NCI-H2107 (cell line): ENCODE measurements around the gene VPS37D.
"Not testable (repeated sequence)": the region's sequence is repeated elsewhere in the genome, so short reads cannot be mapped to it uniquely, and the experiment has no call there.

Source experiments
- DNase-seq: peaks from one replicate; lab custom pipeline; 2025; lab: John Stamatoyannopoulos, UW

Gene VPS37D

GRCh38 chr7:73667344-73668102 lies at the start of gene VPS37D:
Gene VPS37D (plus strand): TSS chr7:73667831. CDS start chr7:73667959, 128 bp downstream.
- peak; percentile 95 for DNase-seq

GRCh38 chr7:73618538-73618937 lies 49.1 kb upstream of the VPS37D start:
- DNase-seq, result no peak

GRCh38 chr7:73619394-73619793 lies 48.2 kb upstream of the VPS37D start:
- not testable (repeated sequence) for DNase-seq

GRCh38 chr7:73621168-73622063 lies 46.2 kb upstream of the VPS37D start:
- no peak for DNase-seq

- DNase-seq, result no peak
Observed at GRCh38 chr7:73622527-73622908, 45.1 kb upstream of the VPS37D start.

- DNase-seq, result no peak
Observed at GRCh38 chr7:73622909-73623797, 44.5 kb upstream of the VPS37D start.

- DNase-seq, result peak; percentile 87
Observed at GRCh38 chr7:73623798-73624668, 43.6 kb upstream of the VPS37D start, which contains the start of gene MLXIPL. Gene MLXIPL (minus strand): TSS chr7:73624522. CDS start chr7:73624492, 30 bp downstream.

- DNase-seq, result no peak
Observed at GRCh38 chr7:73624669-73625001, 43.0 kb upstream of the VPS37D start.

GRCh38 chr7:73625276-73625675 lies 42.4 kb upstream of the VPS37D start:
- no peak for DNase-seq

- no peak for DNase-seq
Observed at GRCh38 chr7:73626814-73627213, 40.8 kb upstream of the VPS37D start.

- DNase-seq, result no peak
Observed at GRCh38 chr7:73628504-73628903, 39.1 kb upstream of the VPS37D start.

GRCh38 chr7:73631558-73631957 lies 36.1 kb upstream of the VPS37D start:
- DNase-seq, result no peak

- no peak for DNase-seq
Observed at GRCh38 chr7:73633323-73633722, 34.3 kb upstream of the VPS37D start.

GRCh38 chr7:73633844-73634243 lies 33.8 kb upstream of the VPS37D start:
- no peak for DNase-seq

GRCh38 chr7:73635428-73636200 lies 32.0 kb upstream of the VPS37D start:
- no peak for DNase-seq

- no peak for DNase-seq
Observed at GRCh38 chr7:73638911-73639310, 28.7 kb upstream of the VPS37D start.

- DNase-seq, result no peak
Observed at GRCh38 chr7:73642834-73643233, 24.8 kb upstream of the VPS37D start.

- no peak for DNase-seq
Observed at GRCh38 chr7:73644688-73645286, 22.8 kb upstream of the VPS37D start.

GRCh38 chr7:73645643-73646174 lies 21.9 kb upstream of the VPS37D start:
- no peak for DNase-seq
